Esophagus squamous epithelium (tissue), 5 donors: ENCODE measurements around the gene COL23A1. TPM values are rescaled to one million over a fixed set of nuclear protein-coding genes. Genes with fewer than 3 reads are reported as not detected.

ENCODE experiments used
- DNase-seq: peaks from one replicate; lab custom pipeline; 2025; lab: John Stamatoyannopoulos, UW
- H3K27ac ChIP-seq, 4 donors: fragments of 200-600 bp; sonication (generic); one replicate each; pipeline ENCODE4 v1.5.1; 2016 to 2019; ENCODE audit warnings: mild to moderate bottlenecking in 1 of 4
- H3K27me3 ChIP-seq, 4 donors: fragments of 200-600 bp; sonication (generic); 1 replicate in 3 of 4; 2 replicates in 1 of 4; pipeline versions ENCODE4 v1.5.1 to v1.6.0; 2017 to 2021; ENCODE audit warnings: antibody characterized with exemption in 1 of 4
- H3K36me3 ChIP-seq, 3 donors: fragments of 200-600 bp; sonication (generic); one replicate each; pipeline ENCODE4 v1.5.1; 2016 to 2019
- H3K4me1 ChIP-seq, 3 donors: fragments of 200-600 bp; sonication (generic); one replicate each; pipeline ENCODE4 v1.5.1; 2017 to 2019
- H3K4me3 ChIP-seq, 4 donors: fragments of 200-600 bp; sonication (generic); 1 replicate in 3 of 4; 2 replicates in 1 of 4; pipeline ENCODE4 v1.5.1; 2016 to 2019; ENCODE audit warnings: mild to moderate bottlenecking in 2 of 4, moderate library complexity in 1 of 4
- H3K9me3 ChIP-seq, 3 donors: fragments of 200-600 bp; sonication (generic); one replicate each; pipeline ENCODE4 v1.5.1; 2016 to 2019
- POLR2A ChIP-seq, 4 donors: fragments of 450-650 bp; IDR thresholded peaks; one replicate each; pipeline ENCODE4 v1.6.1; 2017; ENCODE audit warnings: antibody characterized with exemption in 4 of 4, mild to moderate bottlenecking in 4 of 4, moderate library complexity in 3 of 4
- WGBS, 2 donors: methylation state at CpG; one replicate each; pipeline ENCODE4 v1.1.5; 2018; 5-methylcytosine and 5-hydroxymethylcytosine counted together
- intact Hi-C: fragments of 100-400 bp; cut with DNase I; formaldehyde crosslinking; loops from one replicate; pipeline ENCODE4 v1.15.0; 2022
- total RNA-seq, 4 donors: library from RNA; depleted of rRNA; stranded (reverse); fragments of >200 nt; gene quantifications; one replicate each; pipeline ENCODE4 v1.1.0, GENCODE V29; 2016
- TF ChIP-seq, protein P1 (sequence below), 6 experiments: fragments of 450-650 bp in 4 of 6; fragments of 200-600 bp in 2 of 6; sonication (generic) in 2 of 6; IDR thresholded peaks; one replicate each; pipeline ENCODE4 v1.5.1; 2016 to 2019; ENCODE audit warnings: antibody characterized with exemption in 6 of 6, mild to moderate bottlenecking in 4 of 6, moderate library complexity in 4 of 6
- donor health status: DM: yes; HTN: yes; CAD: no.

The COL23A1 gene
- total RNA-seq, 4 donors from 2014 or later = 0.41 to 1.5 (median 0.44) TPM; not detected in 1

GRCh38 chr5:178434016-178434761 lies 156.0 kb downstream of the COL23A1 start:
- H3K27ac ChIP-seq = no peak overlapping the region
- H3K27me3 ChIP-seq = peaks cover 0 to 14% (median 0%) of the 10 kb centered on the region in 4 donors
- no peaks in the 10 kb centered on the region for H3K36me3 ChIP-seq
- no peak for TF ChIP-seq POLR2A (IDR thresholded peaks at IDR 0.05)
- TF ChIP-seq, protein P1, sequence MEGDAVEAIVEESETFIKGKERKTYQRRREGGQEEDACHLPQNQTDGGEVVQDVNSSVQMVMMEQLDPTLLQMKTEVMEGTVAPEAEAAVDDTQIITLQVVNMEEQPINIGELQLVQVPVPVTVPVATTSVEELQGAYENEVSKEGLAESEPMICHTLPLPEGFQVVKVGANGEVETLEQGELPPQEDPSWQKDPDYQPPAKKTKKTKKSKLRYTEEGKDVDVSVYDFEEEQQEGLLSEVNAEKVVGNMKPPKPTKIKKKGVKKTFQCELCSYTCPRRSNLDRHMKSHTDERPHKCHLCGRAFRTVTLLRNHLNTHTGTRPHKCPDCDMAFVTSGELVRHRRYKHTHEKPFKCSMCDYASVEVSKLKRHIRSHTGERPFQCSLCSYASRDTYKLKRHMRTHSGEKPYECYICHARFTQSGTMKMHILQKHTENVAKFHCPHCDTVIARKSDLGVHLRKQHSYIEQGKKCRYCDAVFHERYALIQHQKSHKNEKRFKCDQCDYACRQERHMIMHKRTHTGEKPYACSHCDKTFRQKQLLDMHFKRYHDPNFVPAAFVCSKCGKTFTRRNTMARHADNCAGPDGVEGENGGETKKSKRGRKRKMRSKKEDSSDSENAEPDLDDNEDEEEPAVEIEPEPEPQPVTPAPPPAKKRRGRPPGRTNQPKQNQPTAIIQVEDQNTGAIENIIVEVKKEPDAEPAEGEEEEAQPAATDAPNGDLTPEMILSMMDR (IDR thresholded peaks at IDR 0.05) = no peak
- H3K4me3 ChIP-seq = no peak overlapping the region
- no peak for DNase-seq
- WGBS, 2 donors = 81 to 97% methylated on average over 6 of the region's 13 CpGs
- H3K9me3 ChIP-seq = no peaks in the 10 kb centered on the region
- peaks cover 2 to 21% (median 7%) of the 10 kb centered on the region in 3 donors for H3K4me1 ChIP-seq
- intact Hi-C loops = no loop called here

DNA sequence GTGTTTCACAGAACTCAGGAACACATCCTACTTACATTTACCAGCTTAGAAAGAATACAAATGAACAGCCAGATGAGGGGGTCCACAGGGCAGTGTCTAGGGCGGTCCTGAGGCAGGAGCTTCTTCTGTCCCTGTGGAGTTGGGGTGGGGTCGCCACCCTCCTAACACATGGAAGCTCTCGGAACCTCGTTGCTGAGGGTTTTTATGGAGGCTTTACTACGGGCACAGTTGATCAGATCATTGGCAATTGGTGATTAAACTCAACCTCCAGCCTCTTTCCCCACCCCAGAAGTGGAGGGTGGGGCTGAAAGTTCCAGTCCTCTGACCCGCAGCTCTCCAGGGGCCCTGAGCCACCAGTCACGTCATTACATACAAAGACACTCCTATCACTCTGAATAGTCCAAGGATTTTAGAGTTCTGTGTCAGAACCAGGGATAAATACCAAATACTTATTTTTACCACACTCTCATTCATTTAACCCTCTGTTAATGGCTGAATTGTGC lies 156.9 kb downstream of the COL23A1 start:
- 80 to 83% methylated on average over 2 to 5 of the region's 7 CpGs for WGBS, 2 donors

DNA sequence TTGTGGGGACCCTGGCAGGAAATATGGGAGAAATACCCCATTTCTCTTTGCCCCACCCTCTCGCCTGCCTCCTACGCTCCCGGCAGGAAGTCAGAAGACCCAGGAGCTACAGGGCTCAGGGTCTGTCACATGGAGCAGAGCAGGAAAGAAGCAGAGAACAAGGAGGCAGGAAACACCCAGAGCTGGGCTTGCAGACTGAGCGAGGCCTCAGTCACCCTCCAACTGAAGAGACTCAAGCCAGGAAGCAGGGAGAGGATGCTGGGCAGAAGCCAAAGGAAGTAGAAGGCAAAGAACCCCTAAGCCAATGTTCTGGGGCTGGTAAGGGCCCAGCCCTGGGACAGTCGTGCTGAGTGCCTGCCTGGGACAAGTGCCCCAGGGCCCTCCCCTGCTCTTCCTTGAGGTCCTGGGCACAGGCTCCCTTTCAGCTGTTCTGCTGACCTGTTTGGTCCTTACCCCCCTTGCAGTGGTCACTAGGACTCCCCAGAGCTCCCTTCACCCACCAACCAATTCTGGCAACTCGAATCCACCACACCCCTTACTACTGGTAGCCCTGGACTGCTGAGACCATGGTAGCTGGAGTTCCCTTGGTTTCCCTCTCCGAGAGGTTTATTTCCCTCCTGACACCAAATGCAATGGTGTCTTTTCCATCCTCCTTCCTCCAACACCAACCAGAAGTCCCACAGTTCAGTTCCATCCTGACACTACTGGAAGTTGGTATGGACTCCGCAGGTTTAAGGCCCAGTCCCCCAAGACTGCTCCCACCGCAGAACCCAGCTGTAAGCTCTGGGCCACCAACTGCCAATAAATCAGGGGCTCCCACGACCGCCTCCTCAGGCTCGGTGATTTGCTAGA lies 157.5 kb downstream of the COL23A1 start:
- no peaks in the 10 kb centered on the region for H3K9me3 ChIP-seq
- H3K4me3 ChIP-seq = no peak overlapping the region
- H3K36me3 ChIP-seq = no peaks in the 10 kb centered on the region
- intact Hi-C loops = no loop called here
- no peak for DNase-seq
- H3K27me3 ChIP-seq = peaks cover 0 to 6% (median 0%) of the 10 kb centered on the region in 4 donors
- H3K4me1 ChIP-seq = peaks cover 9 to 34% (median 13%) of the 10 kb centered on the region in 3 donors
- TF ChIP-seq, protein P1 (IDR thresholded peaks at IDR 0.05) = no peak
- TF ChIP-seq POLR2A (IDR thresholded peaks at IDR 0.05) = no peak
- WGBS, 2 donors = 70 to 75% methylated on average over 8 to 11 of the region's 12 CpGs
- peak overlapping the region in 1 of 4 donors; percentile 13 for H3K27ac ChIP-seq

More for the DNA sequence above, 156.9 kb downstream of the COL23A1 start:
- Histone ChIP-seq H3K27ac (no peak overlapping the region), H3K9me3 (no peaks in the 10 kb centered on the region), H3K36me3 (no peaks in the 10 kb centered on the region), H3K27me3 (peaks cover 0 to 6% (median 0%) of the 10 kb centered on the region in 4 donors), H3K4me1 (peaks cover 9 to 29% (median 13%) of the 10 kb centered on the region in 3 donors), H3K4me3 (no peak overlapping the region)
- TF ChIP-seq, protein P1 (IDR thresholded peaks at IDR 0.05) = no peak
- TF ChIP-seq POLR2A (IDR thresholded peaks at IDR 0.05) = no peak
- no peak for DNase-seq
- intact Hi-C loops = no loop called here

DNA sequence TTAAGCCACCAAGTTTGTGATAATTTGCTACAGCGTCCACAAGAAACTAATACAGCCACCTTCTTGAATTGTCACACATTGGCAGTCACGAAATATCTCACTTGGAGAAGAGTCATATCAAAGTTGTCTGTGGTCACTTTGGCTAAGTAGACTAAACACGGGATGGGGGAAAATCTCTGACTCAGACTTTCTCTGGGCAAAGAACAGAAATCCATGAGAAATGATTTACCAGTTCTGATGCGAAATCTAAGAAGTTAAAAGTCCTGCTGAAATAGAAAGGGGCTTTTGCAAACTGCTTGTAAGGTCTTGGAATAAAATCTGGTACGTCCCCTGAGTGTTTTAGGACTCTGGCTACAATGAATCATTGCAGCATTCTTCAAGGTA lies 158.4 kb downstream of the COL23A1 start:
- 78 to 81% methylated on average over 5 of the region's 5 CpGs for WGBS, 2 donors
- DNase-seq = no peak
- intact Hi-C loops = no loop called here
- no peak overlapping the region for H3K4me3 ChIP-seq
- H3K9me3 ChIP-seq = no peaks in the 10 kb centered on the region
- no peaks in the 10 kb centered on the region for H3K36me3 ChIP-seq
- peaks cover 9 to 34% (median 13%) of the 10 kb centered on the region in 3 donors for H3K4me1 ChIP-seq
- H3K27me3 ChIP-seq = peaks cover 0 to 6% (median 0%) of the 10 kb centered on the region in 4 donors
- H3K27ac ChIP-seq = no peak overlapping the region
- TF ChIP-seq POLR2A (IDR thresholded peaks at IDR 0.05) = no peak
- TF ChIP-seq, protein P1 (IDR thresholded peaks at IDR 0.05) = no peak
